ENCODE results near the gene NLE1.

DNA sequence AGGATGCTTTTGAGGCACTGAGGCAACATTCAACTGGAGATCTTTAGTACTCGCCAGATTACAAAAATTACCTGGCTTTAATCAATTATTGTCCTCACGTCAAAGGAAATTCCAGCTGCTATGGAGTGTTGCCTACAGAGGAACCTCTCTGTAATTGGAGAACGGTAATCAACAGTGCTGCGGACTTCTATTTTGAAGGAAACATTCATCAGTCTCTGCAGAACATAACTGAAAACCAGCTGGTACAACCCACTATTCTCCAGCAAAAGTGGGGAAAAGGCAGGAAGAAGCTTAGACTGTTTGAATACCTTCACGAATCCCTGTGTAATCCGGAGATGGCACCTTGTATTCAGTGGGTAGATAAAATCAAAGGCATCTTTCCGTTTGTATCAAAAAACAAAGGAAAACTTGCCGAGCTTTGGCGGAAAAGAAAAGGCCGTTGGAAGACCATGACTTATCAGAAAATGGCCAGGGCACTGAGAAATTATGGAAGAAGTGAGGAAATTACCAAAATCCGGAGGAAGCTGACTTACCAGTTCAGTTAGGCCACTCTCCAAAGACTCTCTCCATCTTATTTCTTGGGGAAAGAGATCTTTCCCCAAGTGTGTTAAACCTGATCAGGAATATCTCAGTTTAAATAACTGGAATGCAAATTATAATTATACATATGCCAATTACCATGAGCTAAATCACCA lies 49.0 kb upstream of the NLE1 start:
- TF ChIP-seq, protein P1, sequence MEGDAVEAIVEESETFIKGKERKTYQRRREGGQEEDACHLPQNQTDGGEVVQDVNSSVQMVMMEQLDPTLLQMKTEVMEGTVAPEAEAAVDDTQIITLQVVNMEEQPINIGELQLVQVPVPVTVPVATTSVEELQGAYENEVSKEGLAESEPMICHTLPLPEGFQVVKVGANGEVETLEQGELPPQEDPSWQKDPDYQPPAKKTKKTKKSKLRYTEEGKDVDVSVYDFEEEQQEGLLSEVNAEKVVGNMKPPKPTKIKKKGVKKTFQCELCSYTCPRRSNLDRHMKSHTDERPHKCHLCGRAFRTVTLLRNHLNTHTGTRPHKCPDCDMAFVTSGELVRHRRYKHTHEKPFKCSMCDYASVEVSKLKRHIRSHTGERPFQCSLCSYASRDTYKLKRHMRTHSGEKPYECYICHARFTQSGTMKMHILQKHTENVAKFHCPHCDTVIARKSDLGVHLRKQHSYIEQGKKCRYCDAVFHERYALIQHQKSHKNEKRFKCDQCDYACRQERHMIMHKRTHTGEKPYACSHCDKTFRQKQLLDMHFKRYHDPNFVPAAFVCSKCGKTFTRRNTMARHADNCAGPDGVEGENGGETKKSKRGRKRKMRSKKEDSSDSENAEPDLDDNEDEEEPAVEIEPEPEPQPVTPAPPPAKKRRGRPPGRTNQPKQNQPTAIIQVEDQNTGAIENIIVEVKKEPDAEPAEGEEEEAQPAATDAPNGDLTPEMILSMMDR (IDR thresholded peaks at IDR 0.05), result no peak
- TF ChIP-seq POLR2A (IDR thresholded peaks at IDR 0.05), result no peak
